Measurements from ENCODE around the gene EN2.

Gene EN2

GRCh38 chr7:155425887-155426286 lies 32.0 kb upstream of the EN2 start:
- H3K4me2 ChIP-seq, result no peak overlapping the region
- H3K9ac ChIP-seq, result no peak overlapping the region
- no peaks in the 10 kb centered on the region for H4K20me1 ChIP-seq (ENCODE audit: insufficient read depth)
- TF ChIP-seq CTCF (conservative IDR thresholded peaks at IDR 0.05; ENCODE audit: low read depth, low read length), result no peak
- H3K4me1 ChIP-seq (ENCODE audit: low read depth, poor library complexity, severe bottlenecking), result no peaks in the 10 kb centered on the region
- no peak overlapping the region for H3K4me3 ChIP-seq (IDR thresholded peaks at IDR 0.05; ENCODE audit: insufficient read depth, low read depth, low read length)
- no peak overlapping the region for H3K27ac ChIP-seq
- peaks cover 37% of the 10 kb centered on the region; the same call in 1 of the 2 replicates for H3K27me3 ChIP-seq (ENCODE audit: insufficient read depth, low read depth)
- no peaks in the 10 kb centered on the region for H3K36me3 ChIP-seq (ENCODE audit: insufficient read depth)
- H2AFZ ChIP-seq (ENCODE audit: low read depth), result no peak overlapping the region
- H3K79me2 ChIP-seq (ENCODE audit: insufficient read depth, low read depth), result no peaks in the 10 kb centered on the region

GRCh38 chr7:155426543-155427410 lies 31.2 kb upstream of the EN2 start:
- H2AFZ ChIP-seq (ENCODE audit: low read depth), result no peak overlapping the region
- H3K27ac ChIP-seq, result no peak overlapping the region
- no peaks in the 10 kb centered on the region for H4K20me1 ChIP-seq (ENCODE audit: insufficient read depth)
- no peaks in the 10 kb centered on the region for H3K4me1 ChIP-seq (ENCODE audit: low read depth, poor library complexity, severe bottlenecking)
- H3K36me3 ChIP-seq (ENCODE audit: insufficient read depth), result no peaks in the 10 kb centered on the region
- no peak overlapping the region for H3K4me3 ChIP-seq (IDR thresholded peaks at IDR 0.05; ENCODE audit: insufficient read depth, low read depth, low read length)
- no peak overlapping the region for H3K4me2 ChIP-seq
- no peaks in the 10 kb centered on the region for H3K79me2 ChIP-seq (ENCODE audit: insufficient read depth, low read depth)
- peaks cover 45% of the 10 kb centered on the region; the same call in 1 of the 2 replicates for H3K27me3 ChIP-seq (ENCODE audit: insufficient read depth, low read depth)
- no peak overlapping the region for H3K9ac ChIP-seq
- TF ChIP-seq CTCF (conservative IDR thresholded peaks at IDR 0.05; ENCODE audit: low read depth, low read length), result no peak

GRCh38 chr7:155427411-155428038 lies 30.4 kb upstream of the EN2 start:
- no peak for TF ChIP-seq CTCF (conservative IDR thresholded peaks at IDR 0.05; ENCODE audit: low read depth, low read length)
- H3K4me3 ChIP-seq (IDR thresholded peaks at IDR 0.05; ENCODE audit: insufficient read depth, low read depth, low read length), result no peak overlapping the region
- no peak overlapping the region for H3K9ac ChIP-seq
- H3K4me2 ChIP-seq, result no peak overlapping the region
- H3K27ac ChIP-seq, result no peak overlapping the region
- no peaks in the 10 kb centered on the region for H3K4me1 ChIP-seq (ENCODE audit: low read depth, poor library complexity, severe bottlenecking)
- no peak overlapping the region for H2AFZ ChIP-seq (ENCODE audit: low read depth)
- peaks cover 44% of the 10 kb centered on the region; the same call in 1 of the 2 replicates for H3K27me3 ChIP-seq (ENCODE audit: insufficient read depth, low read depth)
- no peaks in the 10 kb centered on the region for H3K79me2 ChIP-seq (ENCODE audit: insufficient read depth, low read depth)
- H3K36me3 ChIP-seq (ENCODE audit: insufficient read depth), result no peaks in the 10 kb centered on the region
- no peaks in the 10 kb centered on the region for H4K20me1 ChIP-seq (ENCODE audit: insufficient read depth)

- no peak overlapping the region for H3K9ac ChIP-seq
- no peak overlapping the region for H2AFZ ChIP-seq (ENCODE audit: low read depth)
- TF ChIP-seq CTCF (conservative IDR thresholded peaks at IDR 0.05; ENCODE audit: low read depth, low read length), result no peak
- H3K4me3 ChIP-seq (IDR thresholded peaks at IDR 0.05; ENCODE audit: insufficient read depth, low read depth, low read length), result no peak overlapping the region
- H3K4me2 ChIP-seq, result no peak overlapping the region
- H4K20me1 ChIP-seq (ENCODE audit: insufficient read depth), result no peaks in the 10 kb centered on the region
- no peaks in the 10 kb centered on the region for H3K4me1 ChIP-seq (ENCODE audit: low read depth, poor library complexity, severe bottlenecking)
- H3K36me3 ChIP-seq (ENCODE audit: insufficient read depth), result no peaks in the 10 kb centered on the region
- H3K27me3 ChIP-seq (ENCODE audit: insufficient read depth, low read depth), result peaks cover 43% of the 10 kb centered on the region; the same call in 1 of the 2 replicates
- H3K79me2 ChIP-seq (ENCODE audit: insufficient read depth, low read depth), result no peaks in the 10 kb centered on the region
- no peak overlapping the region for H3K27ac ChIP-seq
Measured at GRCh38 chr7:155428171-155428834, 29.6 kb upstream of the EN2 start.

All from KMS-11 (cell line).